ENCODE data around the gene COL13A1. TPM values are rescaled to one million over a fixed set of nuclear protein-coding genes. Genes with fewer than 3 reads are reported as not detected.

The COL13A1 gene
- total and polyA plus RNA-seq, 4 donors: 0.17 to 0.47 (median 0.18) TPM

DNA sequence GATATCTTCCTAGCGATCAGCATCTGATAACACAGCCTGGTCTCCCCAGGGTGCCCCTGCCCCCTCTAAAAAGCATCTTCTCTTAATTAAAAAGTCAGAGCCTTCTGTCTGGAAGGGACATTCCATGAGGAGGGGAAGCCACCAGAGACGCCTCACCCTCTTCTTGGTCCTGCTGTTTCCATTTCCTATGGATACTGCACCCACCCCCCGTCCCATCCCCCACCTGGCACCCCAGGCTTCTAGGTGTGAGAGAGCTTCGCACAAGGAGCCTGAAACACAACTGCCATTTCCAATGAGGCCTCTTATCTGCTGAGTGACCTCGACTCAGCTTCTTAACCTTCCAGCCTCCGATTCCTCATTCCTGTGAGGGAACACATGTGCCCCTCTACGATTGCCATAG lies 51.4 kb downstream of the COL13A1 start:
- H3K27ac ChIP-seq (ENCODE audit: low read depth in 1 of 2, low read length in 2 of 2): no peak overlapping the region
- no peaks in the 10 kb centered on the region for H3K36me3 ChIP-seq (ENCODE audit: control insufficient read depth in 4 of 4, insufficient read depth in 3 of 4, low read depth in 1 of 4, low read length in 3 of 4)
- no peaks in the 10 kb centered on the region for H3K4me1 ChIP-seq (ENCODE audit: control insufficient read depth in 4 of 4, insufficient read depth in 4 of 4, low read length in 3 of 4)
- H3K9me3 ChIP-seq (ENCODE audit: control insufficient read depth in 4 of 4, low read length in 3 of 4): no peaks in the 10 kb centered on the region
- no peaks in the 10 kb centered on the region for H3K27me3 ChIP-seq (ENCODE audit: control insufficient read depth in 4 of 4, insufficient read depth in 4 of 4, low read length in 3 of 4)
- no peak for TF ChIP-seq SP1 (IDR thresholded peaks at IDR 0.05)
- no peak for TF ChIP-seq EGR1 (IDR thresholded peaks at IDR 0.05; ENCODE audit: low read depth in 2 of 2)
- TF ChIP-seq, protein P1, sequence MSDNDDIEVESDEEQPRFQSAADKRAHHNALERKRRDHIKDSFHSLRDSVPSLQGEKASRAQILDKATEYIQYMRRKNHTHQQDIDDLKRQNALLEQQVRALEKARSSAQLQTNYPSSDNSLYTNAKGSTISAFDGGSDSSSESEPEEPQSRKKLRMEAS (IDR thresholded peaks at IDR 0.05): no peak
- no peak for DNase-seq (ENCODE audit: low spot score)
- H3K9ac ChIP-seq (ENCODE audit: low read depth in 1 of 2, low read length in 2 of 2): no peak overlapping the region
- 74% methylated on average over 7 of the region's 7 CpGs for WGBS
- H3K4me3 ChIP-seq (ENCODE audit: low read depth in 1 of 3, low read length in 3 of 3): no peak overlapping the region

DNA sequence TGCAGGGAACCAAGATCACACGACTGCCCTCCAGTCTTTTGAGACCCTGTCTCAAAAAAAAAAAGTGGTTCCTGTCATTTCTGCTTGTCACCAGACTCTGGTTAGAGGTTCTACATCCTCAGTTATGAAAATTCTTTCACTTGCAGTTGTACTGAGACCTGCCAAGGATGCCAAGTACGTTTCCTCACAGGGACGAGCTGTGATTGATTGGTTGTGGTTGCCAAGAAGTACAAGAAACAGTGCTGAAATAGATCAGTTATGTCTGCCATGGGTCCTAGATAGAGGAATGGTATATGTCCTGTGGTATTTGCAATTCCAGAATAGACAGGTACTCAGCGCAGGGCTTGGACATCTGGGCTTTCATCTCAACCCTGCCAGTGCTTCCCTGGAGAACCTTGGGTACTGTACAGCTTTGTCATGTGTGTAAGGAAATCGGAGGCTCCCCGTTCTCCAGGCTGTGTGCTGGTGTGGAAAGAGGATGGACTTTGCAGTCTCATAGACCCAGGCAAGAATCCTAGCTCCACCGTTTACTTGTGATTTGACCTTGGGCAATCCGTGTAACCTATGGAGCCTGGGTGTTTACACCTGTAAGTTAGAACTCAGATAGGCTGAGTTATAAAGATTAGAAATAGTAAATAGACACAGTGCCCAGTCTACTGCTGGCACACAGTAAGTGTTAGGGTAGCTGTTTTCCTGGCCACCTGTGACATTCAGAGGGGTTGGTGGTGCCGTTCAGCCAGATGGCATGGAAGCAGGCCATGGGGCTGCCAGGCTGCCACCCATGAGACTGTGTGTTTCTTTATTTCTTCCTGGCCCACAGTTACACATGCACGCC lies 53.0 kb downstream of the COL13A1 start:
- Histone ChIP-seq H3K27me3 (ENCODE audit: control insufficient read depth in 4 of 4, insufficient read depth in 4 of 4, low read length in 3 of 4) (no peaks in the 10 kb centered on the region), H3K36me3 (ENCODE audit: control insufficient read depth in 4 of 4, insufficient read depth in 3 of 4, low read depth in 1 of 4, low read length in 3 of 4) (no peaks in the 10 kb centered on the region), H3K4me3 (ENCODE audit: low read depth in 1 of 3, low read length in 3 of 3) (no peak overlapping the region), H3K9me3 (ENCODE audit: control insufficient read depth in 4 of 4, low read length in 3 of 4) (no peaks in the 10 kb centered on the region), H3K9ac (ENCODE audit: low read depth in 1 of 2, low read length in 2 of 2) (no peak overlapping the region), H3K27ac (ENCODE audit: low read depth in 1 of 2, low read length in 2 of 2) (no peak overlapping the region), H3K4me1 (ENCODE audit: control insufficient read depth in 4 of 4, insufficient read depth in 4 of 4, low read length in 3 of 4) (no peaks in the 10 kb centered on the region)
- no peak for DNase-seq (ENCODE audit: low spot score)
- WGBS: 54% methylated on average over 10 of the region's 10 CpGs
- no peak for TF ChIP-seq HNF4G (IDR thresholded peaks at IDR 0.05)
- TF ChIP-seq, protein P2, sequence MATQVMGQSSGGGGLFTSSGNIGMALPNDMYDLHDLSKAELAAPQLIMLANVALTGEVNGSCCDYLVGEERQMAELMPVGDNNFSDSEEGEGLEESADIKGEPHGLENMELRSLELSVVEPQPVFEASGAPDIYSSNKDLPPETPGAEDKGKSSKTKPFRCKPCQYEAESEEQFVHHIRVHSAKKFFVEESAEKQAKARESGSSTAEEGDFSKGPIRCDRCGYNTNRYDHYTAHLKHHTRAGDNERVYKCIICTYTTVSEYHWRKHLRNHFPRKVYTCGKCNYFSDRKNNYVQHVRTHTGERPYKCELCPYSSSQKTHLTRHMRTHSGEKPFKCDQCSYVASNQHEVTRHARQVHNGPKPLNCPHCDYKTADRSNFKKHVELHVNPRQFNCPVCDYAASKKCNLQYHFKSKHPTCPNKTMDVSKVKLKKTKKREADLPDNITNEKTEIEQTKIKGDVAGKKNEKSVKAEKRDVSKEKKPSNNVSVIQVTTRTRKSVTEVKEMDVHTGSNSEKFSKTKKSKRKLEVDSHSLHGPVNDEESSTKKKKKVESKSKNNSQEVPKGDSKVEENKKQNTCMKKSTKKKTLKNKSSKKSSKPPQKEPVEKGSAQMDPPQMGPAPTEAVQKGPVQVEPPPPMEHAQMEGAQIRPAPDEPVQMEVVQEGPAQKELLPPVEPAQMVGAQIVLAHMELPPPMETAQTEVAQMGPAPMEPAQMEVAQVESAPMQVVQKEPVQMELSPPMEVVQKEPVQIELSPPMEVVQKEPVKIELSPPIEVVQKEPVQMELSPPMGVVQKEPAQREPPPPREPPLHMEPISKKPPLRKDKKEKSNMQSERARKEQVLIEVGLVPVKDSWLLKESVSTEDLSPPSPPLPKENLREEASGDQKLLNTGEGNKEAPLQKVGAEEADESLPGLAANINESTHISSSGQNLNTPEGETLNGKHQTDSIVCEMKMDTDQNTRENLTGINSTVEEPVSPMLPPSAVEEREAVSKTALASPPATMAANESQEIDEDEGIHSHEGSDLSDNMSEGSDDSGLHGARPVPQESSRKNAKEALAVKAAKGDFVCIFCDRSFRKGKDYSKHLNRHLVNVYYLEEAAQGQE (IDR thresholded peaks at IDR 0.05): no peak
- no peak for TF ChIP-seq NR2F2 (IDR thresholded peaks at IDR 0.05)
- TF ChIP-seq, protein P3, sequence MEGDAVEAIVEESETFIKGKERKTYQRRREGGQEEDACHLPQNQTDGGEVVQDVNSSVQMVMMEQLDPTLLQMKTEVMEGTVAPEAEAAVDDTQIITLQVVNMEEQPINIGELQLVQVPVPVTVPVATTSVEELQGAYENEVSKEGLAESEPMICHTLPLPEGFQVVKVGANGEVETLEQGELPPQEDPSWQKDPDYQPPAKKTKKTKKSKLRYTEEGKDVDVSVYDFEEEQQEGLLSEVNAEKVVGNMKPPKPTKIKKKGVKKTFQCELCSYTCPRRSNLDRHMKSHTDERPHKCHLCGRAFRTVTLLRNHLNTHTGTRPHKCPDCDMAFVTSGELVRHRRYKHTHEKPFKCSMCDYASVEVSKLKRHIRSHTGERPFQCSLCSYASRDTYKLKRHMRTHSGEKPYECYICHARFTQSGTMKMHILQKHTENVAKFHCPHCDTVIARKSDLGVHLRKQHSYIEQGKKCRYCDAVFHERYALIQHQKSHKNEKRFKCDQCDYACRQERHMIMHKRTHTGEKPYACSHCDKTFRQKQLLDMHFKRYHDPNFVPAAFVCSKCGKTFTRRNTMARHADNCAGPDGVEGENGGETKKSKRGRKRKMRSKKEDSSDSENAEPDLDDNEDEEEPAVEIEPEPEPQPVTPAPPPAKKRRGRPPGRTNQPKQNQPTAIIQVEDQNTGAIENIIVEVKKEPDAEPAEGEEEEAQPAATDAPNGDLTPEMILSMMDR (IDR thresholded peaks at IDR 0.05; ENCODE audit: low read depth, low read length, missing input control): no peak
- no peak for TF ChIP-seq TAF1 (conservative IDR thresholded peaks at IDR 0.05)
- TF ChIP-seq JUND (IDR thresholded peaks at IDR 0.05): no peak
- TF ChIP-seq FOXA1 (IDR thresholded peaks at IDR 0.05): no peak
- TF ChIP-seq, protein P4, sequence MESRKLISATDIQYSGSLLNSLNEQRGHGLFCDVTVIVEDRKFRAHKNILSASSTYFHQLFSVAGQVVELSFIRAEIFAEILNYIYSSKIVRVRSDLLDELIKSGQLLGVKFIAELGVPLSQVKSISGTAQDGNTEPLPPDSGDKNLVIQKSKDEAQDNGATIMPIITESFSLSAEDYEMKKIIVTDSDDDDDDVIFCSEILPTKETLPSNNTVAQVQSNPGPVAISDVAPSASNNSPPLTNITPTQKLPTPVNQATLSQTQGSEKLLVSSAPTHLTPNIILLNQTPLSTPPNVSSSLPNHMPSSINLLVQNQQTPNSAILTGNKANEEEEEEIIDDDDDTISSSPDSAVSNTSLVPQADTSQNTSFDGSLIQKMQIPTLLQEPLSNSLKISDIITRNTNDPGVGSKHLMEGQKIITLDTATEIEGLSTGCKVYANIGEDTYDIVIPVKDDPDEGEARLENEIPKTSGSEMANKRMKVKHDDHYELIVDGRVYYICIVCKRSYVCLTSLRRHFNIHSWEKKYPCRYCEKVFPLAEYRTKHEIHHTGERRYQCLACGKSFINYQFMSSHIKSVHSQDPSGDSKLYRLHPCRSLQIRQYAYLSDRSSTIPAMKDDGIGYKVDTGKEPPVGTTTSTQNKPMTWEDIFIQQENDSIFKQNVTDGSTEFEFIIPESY (IDR thresholded peaks at IDR 0.05): no peak
- TF ChIP-seq, protein P1 (IDR thresholded peaks at IDR 0.05): no peak
- no peak for TF ChIP-seq RAD21 (IDR thresholded peaks at IDR 0.05)
- no peak for TF ChIP-seq RXRA (IDR thresholded peaks at IDR 0.05)
- TF ChIP-seq EGR1 (IDR thresholded peaks at IDR 0.05; ENCODE audit: low read depth in 2 of 2): no peak
